Measurements from ENCODE around the gene NCR3LG1. TPM values are rescaled to one million over a fixed set of nuclear protein-coding genes. Genes with fewer than 3 reads are reported as not detected.

The NCR3LG1 gene
- polyA plus RNA-seq, 1 donor from 2014 or later: not detected

- peak overlapping the region; percentile 80 to 96 (median 90) for H3K4me3 Mint-ChIP-seq
- H3K9me3 Mint-ChIP-seq: peaks cover 0 to 7% (median 3%) of the 10 kb centered on the region in 3 donors
- H3K4me1 Mint-ChIP-seq: peaks cover 17 to 31% (median 22%) of the 10 kb centered on the region in 3 donors
- H3K27me3 Mint-ChIP-seq: peaks cover 30% of the 10 kb centered on the region
- no peaks in the 10 kb centered on the region for H3K36me3 Mint-ChIP-seq
- H3K27ac Mint-ChIP-seq: peak overlapping the region; percentile 79 to 86 (median 83)
Measured at GRCh38 chr11:17352950-17353820, 1.6 kb downstream of the NCR3LG1 start.

GRCh38 chr11:17353821-17354600, 2.4 kb downstream of the NCR3LG1 start:
- H3K4me3 Mint-ChIP-seq: peak overlapping the region; percentile 80 to 96 (median 90)
- H3K4me1 Mint-ChIP-seq: peaks cover 17 to 31% (median 22%) of the 10 kb centered on the region in 3 donors
- peaks cover 30% of the 10 kb centered on the region for H3K27me3 Mint-ChIP-seq
- H3K9me3 Mint-ChIP-seq: peaks cover 1 to 8% (median 3%) of the 10 kb centered on the region in 3 donors
- peak overlapping the region; percentile 2 to 59 (median 43) for H3K27ac Mint-ChIP-seq
- H3K36me3 Mint-ChIP-seq: no peaks in the 10 kb centered on the region

GRCh38 chr11:17354601-17354991, 3.0 kb downstream of the NCR3LG1 start:
- Mint-ChIP-seq H3K36me3 (no peaks in the 10 kb centered on the region), H3K4me3 (peak overlapping the region; percentile 21 to 93 (median 86)), H3K27ac (peak overlapping the region in 2 of 3 donors; percentile 2 to 43), H3K4me1 (peaks cover 17 to 31% (median 22%) of the 10 kb centered on the region in 3 donors), H3K9me3 (peaks cover 3 to 10% (median 5%) of the 10 kb centered on the region in 3 donors), H3K27me3 (peaks cover 30% of the 10 kb centered on the region)

GRCh38 chr11:17366495-17366894, 14.9 kb downstream of the NCR3LG1 start:
- H3K9me3 Mint-ChIP-seq: peaks cover 12 to 32% (median 14%) of the 10 kb centered on the region in 3 donors
- H3K4me3 Mint-ChIP-seq: no peak overlapping the region
- peaks cover 4% of the 10 kb centered on the region for H3K36me3 Mint-ChIP-seq
- H3K27me3 Mint-ChIP-seq: peaks cover 3% of the 10 kb centered on the region
- H3K4me1 Mint-ChIP-seq: no peaks in the 10 kb centered on the region
- H3K27ac Mint-ChIP-seq: no peak overlapping the region

DNA sequence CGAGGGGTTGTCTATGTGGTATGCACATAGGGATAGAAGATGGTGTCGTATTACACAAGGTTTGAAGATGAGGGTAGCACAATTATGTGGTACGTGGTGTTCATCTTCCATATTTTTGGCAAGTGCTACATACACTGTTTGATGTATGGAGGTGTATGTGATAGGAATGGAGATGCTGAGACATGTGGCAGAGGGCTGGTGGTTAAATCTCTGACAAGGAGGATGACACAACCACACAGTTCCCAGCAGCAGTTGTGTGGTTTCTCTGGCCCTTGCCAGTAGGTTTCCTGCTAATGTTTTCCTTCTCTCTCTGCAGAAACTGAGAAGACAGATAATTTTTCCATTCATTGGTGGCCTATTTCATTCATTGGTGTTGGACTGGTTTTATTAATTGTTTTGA, 17.0 kb downstream of the NCR3LG1 start:
- Mint-ChIP-seq H3K4me1 (no peaks in the 10 kb centered on the region), H3K27me3 (peaks cover 3% of the 10 kb centered on the region), H3K27ac (no peak overlapping the region), H3K36me3 (peaks cover 5% of the 10 kb centered on the region), H3K9me3 (peaks cover 17 to 45% (median 22%) of the 10 kb centered on the region in 3 donors), H3K4me3 (no peak overlapping the region)

DNA sequence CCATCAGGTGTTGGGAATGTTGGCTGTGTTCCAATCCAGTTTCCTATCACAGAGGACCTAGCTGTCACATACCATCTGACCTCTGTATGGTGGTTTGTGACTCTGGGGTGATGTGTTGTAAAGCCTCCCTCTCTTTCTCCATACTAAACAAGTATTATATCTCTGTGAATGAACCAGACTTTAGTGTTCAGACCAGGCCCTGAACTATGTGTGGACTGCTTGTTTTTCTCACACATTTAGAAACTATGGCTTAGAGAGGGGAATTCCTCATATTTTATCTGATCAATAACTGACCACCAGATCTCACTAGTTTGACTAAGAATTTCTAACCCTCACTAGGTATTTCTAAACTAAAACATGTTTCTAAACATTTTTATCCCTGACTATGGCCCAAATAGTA, 17.5 kb downstream of the NCR3LG1 start:
- Mint-ChIP-seq H3K4me3 (no peak overlapping the region), H3K27me3 (peaks cover 3% of the 10 kb centered on the region), H3K36me3 (peaks cover 5% of the 10 kb centered on the region), H3K9me3 (peaks cover 17 to 45% (median 22%) of the 10 kb centered on the region in 3 donors), H3K27ac (no peak overlapping the region), H3K4me1 (no peaks in the 10 kb centered on the region)

- Mint-ChIP-seq H3K27ac (no peak overlapping the region), H3K4me1 (no peaks in the 10 kb centered on the region), H3K4me3 (no peak overlapping the region), H3K36me3 (peaks cover 5% of the 10 kb centered on the region), H3K27me3 (peaks cover 3% of the 10 kb centered on the region), H3K9me3 (peaks cover 17 to 45% (median 22%) of the 10 kb centered on the region in 3 donors)
Measured at GRCh38 chr11:17369684-17370243, 18.2 kb downstream of the NCR3LG1 start.

DNA sequence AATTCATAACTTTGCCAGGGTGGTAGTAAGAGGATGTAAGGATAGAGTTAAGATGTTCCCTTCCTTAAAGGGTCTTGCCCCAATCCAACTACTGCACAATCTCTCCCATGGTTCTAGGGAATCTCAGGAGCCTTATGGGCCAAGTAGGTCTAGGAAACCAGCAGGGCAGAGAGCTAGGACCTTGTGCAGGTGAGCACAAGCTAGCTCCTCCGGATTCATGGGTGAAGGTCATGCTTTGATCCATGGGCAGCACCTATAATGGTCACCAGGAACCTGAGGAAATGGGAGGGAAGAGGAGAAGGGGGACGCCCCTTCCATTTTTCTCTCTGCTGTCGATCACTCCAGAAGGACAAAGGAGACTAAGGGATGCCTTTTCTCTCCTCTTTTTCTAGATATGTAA, 20.0 kb downstream of the NCR3LG1 start:
- H3K9me3 Mint-ChIP-seq: peaks cover 17 to 45% (median 22%) of the 10 kb centered on the region in 3 donors
- H3K4me1 Mint-ChIP-seq: no peaks in the 10 kb centered on the region
- H3K36me3 Mint-ChIP-seq: peaks cover 4% of the 10 kb centered on the region
- H3K27ac Mint-ChIP-seq: peak overlapping the region in 1 of 3 donors; percentile 16
- H3K4me3 Mint-ChIP-seq: no peak overlapping the region
- peaks cover 3% of the 10 kb centered on the region for H3K27me3 Mint-ChIP-seq

GRCh38 chr11:17375547-17375946, 23.9 kb downstream of the NCR3LG1 start:
- H3K4me1 Mint-ChIP-seq: no peaks in the 10 kb centered on the region
- no peaks in the 10 kb centered on the region for H3K27me3 Mint-ChIP-seq
- H3K27ac Mint-ChIP-seq: no peak overlapping the region
- peaks cover 8 to 27% (median 15%) of the 10 kb centered on the region in 3 donors for H3K9me3 Mint-ChIP-seq
- peaks cover 4% of the 10 kb centered on the region for H3K36me3 Mint-ChIP-seq
- no peak overlapping the region for H3K4me3 Mint-ChIP-seq

DNA sequence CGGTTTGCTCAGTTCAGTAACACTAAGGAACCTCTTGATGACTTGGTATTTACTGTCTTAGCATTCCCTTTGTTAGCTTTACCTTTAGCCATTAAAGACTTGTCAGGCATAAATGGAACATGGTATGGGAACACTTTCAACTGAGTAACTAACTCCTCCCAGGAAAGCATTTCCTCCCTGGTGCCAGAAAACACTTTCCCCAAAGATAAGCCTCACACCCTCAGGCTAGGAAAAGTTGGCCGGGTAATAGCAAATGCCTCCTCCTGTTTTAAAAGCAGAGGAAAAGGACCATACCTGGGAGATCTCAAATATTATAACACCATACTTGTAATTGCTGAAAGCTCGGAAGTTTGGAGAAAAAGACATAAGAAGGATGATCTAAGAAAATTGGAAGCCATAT, 24.9 kb downstream of the NCR3LG1 start:
- Mint-ChIP-seq H3K4me3 (no peak overlapping the region), H3K27ac (no peak overlapping the region), H3K36me3 (peaks cover 4% of the 10 kb centered on the region), H3K27me3 (no peaks in the 10 kb centered on the region), H3K4me1 (no peaks in the 10 kb centered on the region), H3K9me3 (peaks cover 5 to 17% (median 8%) of the 10 kb centered on the region in 3 donors)

GRCh38 chr11:17378655-17379054, 27.1 kb downstream of the NCR3LG1 start:
- H3K36me3 Mint-ChIP-seq: peaks cover 3% of the 10 kb centered on the region
- H3K27ac Mint-ChIP-seq: no peak overlapping the region
- H3K27me3 Mint-ChIP-seq: no peaks in the 10 kb centered on the region
- no peak overlapping the region for H3K4me3 Mint-ChIP-seq
- peaks cover 0 to 4% (median 0%) of the 10 kb centered on the region in 3 donors for H3K9me3 Mint-ChIP-seq
- no peaks in the 10 kb centered on the region for H3K4me1 Mint-ChIP-seq

DNA sequence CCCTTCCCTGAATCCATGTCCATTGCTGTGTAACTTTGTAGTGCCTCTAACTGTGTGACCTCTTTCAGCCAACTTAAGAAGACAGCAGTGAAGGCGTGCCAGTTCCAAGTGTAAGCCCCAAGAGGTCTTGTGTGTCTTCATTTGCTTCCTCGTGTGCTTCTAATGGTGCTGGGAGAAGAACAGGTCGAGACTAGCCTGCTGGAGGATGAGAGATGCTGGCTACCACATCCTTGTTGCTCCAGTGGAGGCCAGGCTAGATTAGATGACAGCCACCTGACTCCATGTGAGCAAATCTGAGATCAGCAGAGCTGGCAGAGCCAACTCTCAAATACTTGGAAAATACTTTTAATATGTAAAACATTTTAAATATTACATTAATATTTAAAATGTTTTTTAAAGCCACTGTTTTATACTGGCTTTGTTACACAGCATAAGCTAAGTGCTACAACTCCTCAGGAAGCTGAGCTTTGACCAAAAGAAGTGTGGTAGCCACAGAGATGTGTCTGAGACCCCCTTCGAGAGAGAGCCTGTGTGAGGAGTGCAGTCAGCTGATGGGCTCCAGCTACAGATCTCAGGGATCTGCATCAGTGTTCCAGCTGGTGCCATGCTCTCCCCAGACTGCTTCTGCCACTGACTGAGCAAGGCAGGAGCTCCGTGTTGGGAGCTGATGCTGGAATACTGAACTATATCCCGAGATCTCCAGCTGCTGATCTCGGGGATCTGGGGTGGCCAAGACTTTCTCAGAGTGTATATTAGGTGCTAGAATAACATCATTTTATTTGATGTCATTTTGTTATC, 28.0 kb downstream of the NCR3LG1 start:
- no peaks in the 10 kb centered on the region for H3K27me3 Mint-ChIP-seq
- no peaks in the 10 kb centered on the region for H3K4me1 Mint-ChIP-seq
- H3K9me3 Mint-ChIP-seq: peaks cover 0 to 4% (median 0%) of the 10 kb centered on the region in 3 donors

DNA sequence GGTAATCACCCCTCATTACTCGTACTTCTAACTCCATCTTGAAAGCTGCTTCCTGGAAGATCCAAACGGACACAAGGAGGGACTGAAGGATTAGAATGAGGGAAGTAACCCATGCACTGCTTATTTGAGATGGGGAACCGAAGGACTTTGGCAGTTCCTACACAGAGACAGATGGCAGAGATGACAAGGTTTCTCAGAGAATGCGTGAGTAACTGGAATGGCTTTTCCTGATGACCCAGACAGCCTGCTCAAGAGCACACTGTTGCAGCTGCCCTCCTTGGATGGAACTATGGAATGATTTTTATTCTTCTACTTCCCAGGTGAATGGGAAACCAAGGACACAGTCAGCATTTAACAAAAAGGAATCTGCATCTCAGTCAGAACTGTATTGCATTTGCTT, 29.6 kb downstream of the NCR3LG1 start:
- Mint-ChIP-seq H3K36me3 (peaks cover 3% of the 10 kb centered on the region), H3K27ac (no peak overlapping the region), H3K27me3 (no peaks in the 10 kb centered on the region), H3K4me3 (no peak overlapping the region), H3K9me3 (peaks cover 0 to 4% (median 0%) of the 10 kb centered on the region in 3 donors), H3K4me1 (no peaks in the 10 kb centered on the region)

More for the DNA sequence above, 28.0 kb downstream of the NCR3LG1 start:
- Mint-ChIP-seq H3K36me3 (peaks cover 3% of the 10 kb centered on the region), H3K4me3 (no peak overlapping the region), H3K27ac (no peak overlapping the region)

DNA sequence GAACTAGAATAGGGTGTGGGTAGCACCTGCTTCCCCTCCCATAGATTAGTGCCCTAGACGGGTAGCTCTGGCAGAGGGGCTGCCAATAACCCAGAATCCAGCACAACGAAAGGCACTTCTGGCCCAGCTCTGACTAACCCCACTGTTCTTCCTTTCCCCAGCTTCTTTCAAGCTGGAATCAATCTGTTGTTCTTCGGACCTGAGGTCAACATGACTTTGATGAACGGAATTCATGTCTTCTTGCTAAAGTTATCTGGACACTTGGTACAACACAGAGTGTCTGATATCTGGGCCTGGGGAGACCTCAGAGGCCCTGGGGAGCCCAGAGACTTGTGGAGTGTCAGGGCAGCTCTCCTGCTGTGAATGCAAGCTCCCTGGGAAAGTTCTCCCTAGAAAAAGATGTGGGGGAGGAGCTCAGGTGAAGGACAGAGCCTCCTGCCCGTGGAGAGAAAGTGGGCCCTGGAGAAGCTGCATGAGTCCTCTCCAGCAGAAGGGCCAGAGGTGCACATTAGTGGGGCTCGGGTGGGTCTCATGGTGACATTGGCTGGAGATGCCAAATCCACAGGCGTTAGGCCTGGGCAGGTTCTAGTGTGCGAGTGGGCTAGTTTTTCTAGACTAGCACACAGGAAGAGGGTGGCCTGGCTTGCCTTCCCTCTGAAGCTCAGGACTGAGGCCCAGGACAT, 30.6 kb downstream of the NCR3LG1 start:
- Mint-ChIP-seq H3K4me3 (no peak overlapping the region), H3K4me1 (no peaks in the 10 kb centered on the region), H3K27me3 (no peaks in the 10 kb centered on the region), H3K9me3 (peaks cover 0 to 4% (median 0%) of the 10 kb centered on the region in 3 donors), H3K27ac (no peak overlapping the region), H3K36me3 (peaks cover 1% of the 10 kb centered on the region)
